Fibroblast of skin of back (primary cell): ENCODE data around the gene TRIM71.
A peak's percentile ranks its signal among the peaks of the same experiment; 100 is the strongest.
"Not testable (repeated sequence)": the region's sequence is repeated elsewhere in the genome, so short reads cannot be mapped to it uniquely, and the experiment has no call there.

Experiments
- DNase-seq: peaks from one replicate; pipeline ENCODE4 v3.0.0-alpha.2; 2013

TRIM71 gene

GRCh38 chr3:32939531-32940284, 121.9 kb downstream of the TRIM71 start:
- DNase-seq: not testable (repeated sequence)

DNA sequence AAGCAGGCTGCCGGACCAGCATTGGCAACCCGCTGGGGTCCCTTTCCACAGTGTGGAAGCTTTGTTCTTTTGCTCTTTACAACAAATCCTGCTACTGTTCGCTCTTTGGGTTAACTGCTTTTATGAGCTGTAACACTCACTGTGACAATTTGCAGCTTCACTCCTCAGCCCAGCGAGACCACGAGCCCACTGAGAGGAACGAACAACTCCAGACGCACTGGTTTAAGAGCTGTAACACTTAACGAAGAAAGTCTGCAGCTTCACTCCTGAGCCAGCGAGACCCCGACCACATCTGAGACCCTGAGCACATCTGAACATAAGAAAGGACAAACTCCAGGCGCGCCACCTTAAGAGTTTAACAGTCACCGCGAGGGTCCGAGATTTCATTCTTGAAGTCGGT, 122.9 kb downstream of the TRIM71 start:
- DNase-seq: no peak

DNA sequence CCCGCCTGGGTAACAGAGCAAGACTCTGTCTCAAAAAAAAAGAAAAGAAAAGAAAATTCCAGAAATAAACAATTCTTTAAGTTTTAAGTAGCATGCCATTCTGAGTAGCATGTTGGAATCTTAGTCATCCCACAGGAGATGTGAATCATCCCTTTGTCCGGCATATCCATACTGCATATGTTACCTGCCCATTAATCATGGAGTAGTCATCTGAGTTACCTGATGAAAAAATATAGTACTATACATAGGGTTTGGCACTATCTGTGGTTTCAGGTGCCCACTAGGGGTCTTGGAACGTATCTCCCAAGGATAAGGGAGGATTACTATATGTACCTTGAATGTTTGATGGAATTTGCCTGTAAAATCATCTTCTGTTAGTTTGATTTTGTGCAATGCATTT, 127.3 kb downstream of the TRIM71 start:
- peak; percentile 30 for DNase-seq

- DNase-seq: not testable (repeated sequence)
Measured at GRCh38 chr3:32945598-32945997, 127.8 kb downstream of the TRIM71 start.

- DNase-seq: no peak
Measured at GRCh38 chr3:32946973-32947788, 129.4 kb downstream of the TRIM71 start.
